Fibroblast of villous mesenchyme (primary cell): ENCODE data around the gene CAPN15. TPM values are rescaled to one million over a fixed set of nuclear protein-coding genes. Genes with fewer than 3 reads are reported as not detected.
A peak's percentile ranks its signal among the peaks of the same experiment; 100 is the strongest.

Experiments
- DNase-seq: peaks from one replicate; pipeline ENCODE4 v3.0.0-alpha.2; 2010; ENCODE audit warnings: low read depth
- H3K4me3 ChIP-seq: 2 replicates; pipeline ENCODE4 v1.5.1; 2011; ENCODE audit warnings: low read depth, mild to moderate bottlenecking, low read length
- total RNA-seq: library from RNA; depleted of rRNA; stranded (reverse); fragments of >200 nt; gene quantifications from 2 replicates; pipeline ENCODE4 v1.2.3, GENCODE V29; 2012
- TF ChIP-seq, protein P1 (sequence below): IDR thresholded peaks from 2 replicates; pipeline ENCODE4 v1.5.1; 2012; ENCODE audit warnings: low read depth, mild to moderate bottlenecking, low read length; ENCODE audit not compliant: insufficient read depth

Gene CAPN15
- total RNA-seq, 1 donor: 37.1 TPM

DNA sequence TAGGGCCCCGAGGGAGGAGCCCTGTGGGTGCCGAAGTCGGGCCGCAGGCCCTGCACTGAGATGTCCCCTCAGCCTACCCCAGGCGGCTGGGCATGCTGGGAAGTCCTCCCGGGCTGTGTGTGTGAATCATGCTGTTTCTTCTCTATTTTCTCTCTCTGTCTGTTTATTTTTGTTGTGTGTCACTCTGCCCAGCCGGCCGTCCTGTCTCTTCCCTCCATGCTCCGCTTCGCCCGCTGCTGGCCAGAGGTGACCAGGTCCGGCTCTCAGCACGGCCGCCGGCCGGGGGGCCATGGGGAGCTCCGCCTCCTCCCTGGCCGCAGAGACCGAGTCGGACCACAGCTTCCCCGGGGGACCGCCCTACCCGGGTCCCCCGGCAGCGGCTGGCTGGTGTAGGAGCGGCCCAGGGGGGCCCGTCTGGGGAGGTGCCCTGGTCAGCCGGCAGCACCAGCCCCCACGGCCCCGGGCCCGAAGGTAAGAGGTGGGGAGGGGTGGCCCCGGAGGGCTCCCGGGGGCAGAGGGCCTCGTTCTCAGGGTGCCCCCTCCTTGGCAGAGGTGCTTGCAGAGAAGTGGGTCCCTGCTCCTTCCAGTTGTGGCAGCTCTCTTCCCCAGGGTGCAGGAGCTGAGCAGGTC, 12.5 kb downstream of the CAPN15 start:
- no peak overlapping the region for H3K4me3 ChIP-seq
- TF ChIP-seq, protein P1, sequence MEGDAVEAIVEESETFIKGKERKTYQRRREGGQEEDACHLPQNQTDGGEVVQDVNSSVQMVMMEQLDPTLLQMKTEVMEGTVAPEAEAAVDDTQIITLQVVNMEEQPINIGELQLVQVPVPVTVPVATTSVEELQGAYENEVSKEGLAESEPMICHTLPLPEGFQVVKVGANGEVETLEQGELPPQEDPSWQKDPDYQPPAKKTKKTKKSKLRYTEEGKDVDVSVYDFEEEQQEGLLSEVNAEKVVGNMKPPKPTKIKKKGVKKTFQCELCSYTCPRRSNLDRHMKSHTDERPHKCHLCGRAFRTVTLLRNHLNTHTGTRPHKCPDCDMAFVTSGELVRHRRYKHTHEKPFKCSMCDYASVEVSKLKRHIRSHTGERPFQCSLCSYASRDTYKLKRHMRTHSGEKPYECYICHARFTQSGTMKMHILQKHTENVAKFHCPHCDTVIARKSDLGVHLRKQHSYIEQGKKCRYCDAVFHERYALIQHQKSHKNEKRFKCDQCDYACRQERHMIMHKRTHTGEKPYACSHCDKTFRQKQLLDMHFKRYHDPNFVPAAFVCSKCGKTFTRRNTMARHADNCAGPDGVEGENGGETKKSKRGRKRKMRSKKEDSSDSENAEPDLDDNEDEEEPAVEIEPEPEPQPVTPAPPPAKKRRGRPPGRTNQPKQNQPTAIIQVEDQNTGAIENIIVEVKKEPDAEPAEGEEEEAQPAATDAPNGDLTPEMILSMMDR: no peak
- DNase-seq: no peak

DNA sequence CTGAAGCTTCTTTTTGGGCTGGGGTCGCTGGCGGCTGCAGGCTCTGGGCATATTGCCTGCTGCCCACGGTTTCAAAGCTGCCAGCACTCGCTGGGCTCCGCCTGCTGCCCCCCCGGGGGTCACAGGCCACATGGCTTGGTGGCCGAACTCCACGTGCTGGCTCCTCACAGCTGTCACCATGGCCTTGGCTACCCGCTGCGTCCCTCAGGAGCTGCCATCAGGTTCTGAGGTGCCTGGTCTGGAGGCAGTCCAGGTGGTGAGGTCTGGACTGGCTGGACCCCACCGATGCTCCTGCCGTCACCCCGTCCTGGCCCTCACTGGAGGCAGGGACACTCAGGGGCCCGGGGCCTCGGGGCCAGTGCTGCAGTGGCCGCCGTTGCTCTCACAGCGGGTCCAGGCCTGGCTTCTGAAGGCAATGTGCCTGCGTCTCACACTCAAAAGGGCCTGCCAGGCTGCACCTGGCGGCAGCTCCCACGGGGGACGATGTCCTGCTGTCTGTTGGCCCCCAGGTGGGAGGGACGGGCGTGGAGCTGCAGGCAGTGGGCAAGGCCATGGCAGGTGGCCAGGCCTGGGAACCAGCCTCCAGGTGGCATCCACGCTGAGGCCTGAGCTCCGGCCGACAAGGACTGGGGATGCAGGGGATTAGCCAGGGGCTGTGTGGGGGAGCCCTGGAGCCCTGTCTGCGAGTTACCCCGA, 13.3 kb downstream of the CAPN15 start:
- TF ChIP-seq, protein P1: no peak
- no peak for DNase-seq
- H3K4me3 ChIP-seq: no peak overlapping the region

DNA sequence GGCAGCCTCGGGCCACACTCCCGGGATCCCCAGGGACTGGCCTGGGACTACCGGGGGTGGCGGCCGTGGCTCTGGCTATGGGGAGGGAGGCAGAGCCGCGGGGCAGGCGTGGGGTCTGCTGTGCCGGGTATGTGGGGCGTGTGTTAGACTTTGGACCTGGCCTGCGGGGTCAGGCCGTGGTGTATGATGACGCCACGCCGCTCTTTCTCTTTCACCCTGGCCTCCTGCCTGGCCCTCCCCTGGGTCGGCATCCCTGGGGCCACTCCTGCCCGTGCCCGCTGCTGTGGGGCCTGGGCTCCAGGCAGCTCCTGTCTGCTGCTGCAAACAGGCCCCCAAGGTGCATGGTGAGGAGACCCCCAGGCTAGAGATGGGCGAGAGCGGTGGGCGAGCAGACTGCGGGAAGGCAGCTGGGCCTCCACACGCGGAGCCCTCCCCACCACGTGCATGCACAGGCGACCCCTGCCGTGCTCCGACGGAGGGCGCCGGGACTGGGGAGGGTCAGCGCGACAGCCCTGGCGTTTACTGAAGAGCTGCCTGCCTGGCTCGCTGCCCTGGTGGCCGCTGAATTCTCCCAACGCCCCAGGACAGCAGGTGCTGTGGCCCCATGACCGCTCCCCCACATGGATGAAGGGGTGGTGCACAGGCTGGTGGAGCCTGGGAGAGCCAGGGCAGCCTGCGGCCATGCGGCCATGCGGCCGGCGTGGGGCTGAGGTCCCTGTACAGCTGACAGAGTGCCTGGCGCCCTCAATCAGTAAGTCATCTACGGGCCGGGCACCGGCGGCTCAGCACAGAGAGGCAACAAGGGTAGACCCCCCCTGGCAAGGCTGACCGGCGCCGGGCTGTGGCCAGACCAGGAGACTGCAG, 16.0 kb downstream of the CAPN15 start:
- no peak overlapping the region for H3K4me3 ChIP-seq
- no peak for DNase-seq
- TF ChIP-seq, protein P1: no peak

DNA sequence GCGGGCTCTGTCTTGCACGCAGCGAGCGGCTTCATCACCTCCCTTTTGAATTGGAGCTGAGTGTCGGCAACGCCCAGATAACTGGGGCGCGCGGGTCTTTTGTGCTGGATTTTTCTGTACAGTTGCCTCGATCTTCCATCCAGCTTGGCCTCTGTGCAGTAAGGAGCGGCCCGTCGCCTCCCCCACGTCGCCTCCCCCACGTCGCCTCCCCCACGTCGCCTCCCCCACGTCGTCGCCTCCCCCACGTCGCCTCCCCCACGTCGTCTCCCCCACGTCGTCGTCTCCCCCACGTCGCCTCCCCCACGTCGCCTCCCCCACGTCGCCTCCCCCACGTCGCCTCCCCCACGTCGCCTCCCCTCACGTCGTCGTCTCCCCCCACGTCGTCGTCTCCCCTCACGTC, 17.0 kb downstream of the CAPN15 start:
- H3K4me3 ChIP-seq: no peak overlapping the region
- TF ChIP-seq, protein P1: no peak
- no peak for DNase-seq

DNA sequence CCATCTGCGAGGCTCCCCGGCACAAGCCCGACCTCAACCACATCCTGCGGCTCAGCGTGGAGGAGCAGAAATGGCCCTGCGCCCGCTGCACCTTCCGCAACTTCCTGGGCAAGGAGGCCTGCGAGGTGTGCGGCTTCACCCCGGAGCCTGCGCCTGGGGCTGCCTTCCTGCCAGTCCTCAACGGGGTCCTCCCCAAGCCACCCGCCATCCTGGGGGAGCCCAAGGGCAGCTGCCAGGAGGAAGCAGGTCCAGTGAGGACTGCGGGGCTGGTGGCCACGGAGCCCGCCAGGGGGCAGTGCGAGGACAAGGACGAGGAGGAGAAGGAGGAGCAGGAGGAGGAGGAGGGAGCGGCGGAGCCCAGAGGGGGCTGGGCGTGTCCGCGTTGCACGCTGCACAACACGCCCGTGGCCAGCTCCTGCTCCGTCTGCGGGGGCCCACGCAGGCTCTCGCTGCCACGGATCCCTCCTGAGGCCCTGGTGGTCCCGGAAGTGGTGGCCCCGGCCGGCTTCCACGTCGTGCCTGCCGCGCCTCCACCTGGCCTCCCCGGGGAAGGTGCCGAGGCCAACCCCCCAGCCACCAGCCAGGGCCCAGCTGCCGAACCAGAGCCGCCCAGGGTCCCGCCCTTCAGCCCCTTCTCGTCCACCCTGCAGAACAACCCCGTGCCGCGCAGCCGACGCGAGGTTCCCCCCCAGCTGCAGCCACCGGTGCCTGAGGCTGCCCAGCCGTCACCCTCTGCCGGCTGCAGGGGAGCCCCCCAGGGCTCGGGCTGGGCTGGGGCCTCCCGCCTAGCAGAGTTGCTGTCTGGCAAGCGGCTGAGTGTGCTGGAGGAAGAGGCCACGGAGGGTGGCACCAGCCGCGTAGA, 19.6 kb downstream of the CAPN15 start:
- peak; percentile 64 for DNase-seq
- TF ChIP-seq, protein P1: peak; percentile 67

DNA sequence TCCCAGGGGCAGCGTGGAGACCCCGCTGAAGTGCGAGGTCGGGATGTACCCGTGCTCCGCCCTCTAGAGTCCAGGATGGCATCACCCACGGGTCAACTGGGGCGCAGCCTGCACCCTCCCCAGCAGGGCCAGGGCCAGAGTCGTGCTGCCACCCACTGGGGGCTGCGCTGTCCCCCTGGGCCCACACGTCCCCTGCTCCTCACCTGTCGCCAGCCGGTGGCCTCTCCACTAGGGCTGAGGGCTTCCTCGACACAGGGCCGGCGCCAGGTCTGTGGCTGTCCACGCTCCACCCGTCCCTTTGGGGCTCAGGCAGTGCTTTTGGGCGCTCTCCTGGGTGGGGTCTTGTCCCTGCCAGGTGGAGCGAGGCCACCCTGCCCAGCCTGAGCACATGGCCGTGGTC, 21.1 kb downstream of the CAPN15 start:
- TF ChIP-seq, protein P1: no peak

More for the DNA sequence above, 19.6 kb downstream of the CAPN15 start:
- H3K4me3 ChIP-seq: no peak overlapping the region

More for the DNA sequence above, 21.1 kb downstream of the CAPN15 start:
- no peak for DNase-seq
- no peak overlapping the region for H3K4me3 ChIP-seq
